DOHH2 (cell line): ENCODE data around the gene WDFY4.

Source experiments
- EZH2phosphoT487 ChIP-seq: fragments of 200-600 bp; sonication (generic); IDR thresholded peaks from 2 replicates; pipeline ENCODE4 v1.6.1; 2017; ENCODE audit warnings: borderline replicate concordance, mild to moderate bottlenecking, antibody characterized with exemption, low read length, moderate library complexity, mixed read lengths
- TF ChIP-seq, protein P1 (sequence below): fragments of 200-600 bp; sonication (generic); IDR thresholded peaks from one replicate; pipeline ENCODE4 v1.5.1; 2014; ENCODE audit warnings: antibody characterized with exemption, mild to moderate bottlenecking, low read depth, low read length; ENCODE audit not compliant: poor library complexity, severe bottlenecking

GRCh38 chr10:48902096-48902495 is 217.4 kb downstream of the WDFY4 start:
- TF ChIP-seq, protein P1, sequence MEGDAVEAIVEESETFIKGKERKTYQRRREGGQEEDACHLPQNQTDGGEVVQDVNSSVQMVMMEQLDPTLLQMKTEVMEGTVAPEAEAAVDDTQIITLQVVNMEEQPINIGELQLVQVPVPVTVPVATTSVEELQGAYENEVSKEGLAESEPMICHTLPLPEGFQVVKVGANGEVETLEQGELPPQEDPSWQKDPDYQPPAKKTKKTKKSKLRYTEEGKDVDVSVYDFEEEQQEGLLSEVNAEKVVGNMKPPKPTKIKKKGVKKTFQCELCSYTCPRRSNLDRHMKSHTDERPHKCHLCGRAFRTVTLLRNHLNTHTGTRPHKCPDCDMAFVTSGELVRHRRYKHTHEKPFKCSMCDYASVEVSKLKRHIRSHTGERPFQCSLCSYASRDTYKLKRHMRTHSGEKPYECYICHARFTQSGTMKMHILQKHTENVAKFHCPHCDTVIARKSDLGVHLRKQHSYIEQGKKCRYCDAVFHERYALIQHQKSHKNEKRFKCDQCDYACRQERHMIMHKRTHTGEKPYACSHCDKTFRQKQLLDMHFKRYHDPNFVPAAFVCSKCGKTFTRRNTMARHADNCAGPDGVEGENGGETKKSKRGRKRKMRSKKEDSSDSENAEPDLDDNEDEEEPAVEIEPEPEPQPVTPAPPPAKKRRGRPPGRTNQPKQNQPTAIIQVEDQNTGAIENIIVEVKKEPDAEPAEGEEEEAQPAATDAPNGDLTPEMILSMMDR: no peak
- no peak for TF ChIP-seq EZH2phosphoT487
